GM12878 (cell line): Measurements from ENCODE around the gene DNAJC13. TPM values are rescaled to one million over a fixed set of nuclear protein-coding genes. Genes with fewer than 3 reads are reported as not detected.

Experiments
- ATAC-seq: fragments of 200-7000 bp; cut with Tn5 transposase; 3 replicates; pipeline ENCODE4 v1.9.1; 2020; ENCODE audit warnings: mild to moderate bottlenecking, moderate library complexity
- BruUV-seq: library from RNA; stranded (reverse); fragments of 400-500 nt; replicated peaks from 2 replicates; lab custom pipeline; 2021; lab: Mats Ljungman, UMichigan
- CTCF ChIA-PET: fragments of 300-600 bp; sonication (Branson Sonifier 250); formaldehyde crosslinking; extraction: SDS; loops from one replicate; lab custom pipeline; 2021; ENCODE audit warnings: inconsistent platforms; lab: Yijun Ruan, JAX
- POLR2A ChIA-PET: fragments of 350-600 bp; formaldehyde crosslinking; extraction: SDS; loops from one replicate; lab custom pipeline; 2021; ENCODE audit warnings: inconsistent platforms; lab: Charles Lee
- RAD21 ChIA-PET: fragments of 300-600 bp; sonication (Branson Sonifier 250); formaldehyde crosslinking; loops from one replicate; lab custom pipeline; 2023; ENCODE audit warnings: antibody characterized with exemption; ENCODE audit not compliant: unreplicated experiment; lab: Charles Lee
- SMC1A ChIA-PET: fragments of 300-600 bp; sonication (Branson Sonifier 250); formaldehyde crosslinking; loops from one replicate; lab custom pipeline; 2023; ENCODE audit not compliant: unreplicated experiment, uncharacterized antibody; lab: Charles Lee
- DNase-seq: peaks from one replicate; pipeline ENCODE4 v3.0.0-alpha.2; 2011; ENCODE audit warnings: low read depth, low spot score
- FAIRE-seq: peaks from 3 replicates; lab custom pipeline; 2011; peaks lifted over from hg19 to GRCh38; lab: Jason Lieb, UNC
- H2AFZ ChIP-seq: 2 replicates; pipeline ENCODE4 v1.6.0; 2011; ENCODE audit warnings: low read depth, low read length, control low read depth; ENCODE audit not compliant: control insufficient read depth
- H3K27ac ChIP-seq: 2 replicates; pipeline ENCODE4 v1.5.1; 2011; ENCODE audit warnings: control low read depth; ENCODE audit not compliant: control insufficient read depth, insufficient read depth
- H3K27me3 ChIP-seq, 2 experiments: replicated peaks in 1 of 2; 2 replicates each; pipeline versions ENCODE4 v1.6.0 to v1.6.1; 2011; ENCODE audit warnings: low read length in 1 of 2; ENCODE audit not compliant: control insufficient read depth in 2 of 2, insufficient read depth in 2 of 2
- H3K36me3 ChIP-seq, 2 experiments: 2 replicates each; pipeline ENCODE4 v1.5.1; 2011; ENCODE audit warnings: low read length in 1 of 2; ENCODE audit not compliant: control insufficient read depth in 2 of 2, insufficient read depth in 2 of 2
- H3K4me1 ChIP-seq: 2 replicates; pipeline ENCODE4 v1.6.1; 2011; ENCODE audit warnings: mild to moderate bottlenecking, low read length, moderate library complexity, mixed read lengths; ENCODE audit not compliant: control insufficient read depth, insufficient read depth
- H3K4me2 ChIP-seq: 2 replicates; pipeline ENCODE4 v1.6.0; 2011; ENCODE audit warnings: control low read depth; ENCODE audit not compliant: control insufficient read depth, insufficient read depth
- H3K4me3 ChIP-seq: fragments of 200-600 bp; sonication (generic); 2 replicates; pipeline ENCODE4 v1.5.1; 2016
- H3K79me2 ChIP-seq: 2 replicates; pipeline ENCODE4 v1.6.0; 2011; ENCODE audit warnings: low read length; ENCODE audit not compliant: control insufficient read depth, insufficient read depth
- H3K9ac ChIP-seq: 2 replicates; pipeline ENCODE4 v1.8.0; 2011; ENCODE audit warnings: low read length, control low read depth, mixed read lengths; ENCODE audit not compliant: control insufficient read depth, insufficient read depth
- H3K9me3 ChIP-seq: replicated peaks from 3 replicates; pipeline ENCODE4 v1.5.1; 2011; ENCODE audit warnings: mild to moderate bottlenecking, low read length; ENCODE audit not compliant: control insufficient read depth, insufficient read depth
- H4K20me1 ChIP-seq: 2 replicates; pipeline ENCODE4 v1.6.0; 2011; ENCODE audit not compliant: control insufficient read depth, insufficient read depth
- GABPA ChIP-seq: IDR thresholded peaks from 2 replicates; pipeline ENCODE4 v1.6.1; 2014; ENCODE audit warnings: antibody characterized with exemption, low read depth, mild to moderate bottlenecking, inconsistent platforms
- HCFC1 ChIP-seq: fragments of 150-350 bp; IDR thresholded peaks from 2 replicates; pipeline ENCODE4 v1.6.1; 2014; ENCODE audit warnings: low read length
- WGBS: methylation state at CpG from one replicate; pipeline ENCODE4 v1.1.6; 2016; ENCODE audit warnings: low lambda C conversion rate; ENCODE audit not compliant: insufficient replicate concordance, insufficient coverage; ENCODE audit errors: missing lambda C conversion rate; 5-methylcytosine and 5-hydroxymethylcytosine counted together
- in situ Hi-C: fragments of 300-500 bp; cut with MboI; formaldehyde crosslinking; loops from 9 replicates; pipeline ENCODE4 v1.14.3; 2018; ENCODE audit warnings: mixed read lengths
- intact Hi-C: fragments of 100-400 bp; cut with micrococcal nuclease; formaldehyde crosslinking; loops from one replicate; pipeline ENCODE4 v1.14.2; 2022; ENCODE audit not compliant: unreplicated experiment
- polyA plus RNA-seq, 11 experiments: library from polyadenylated mRNA; depleted of rRNA in 4 of 11; unstranded in 6 of 11; stranded (reverse) in 5 of 11; fragments of >200 nt; fragmentation: Nextera tagmentation in 4 of 11; fragmentation: Illumina TruSeq in 1 of 11; extraction: Ambion mirVana in 4 of 11; extraction: Trizol in 1 of 11; gene quantifications; 1 replicate in 1 of 11; 2 replicates in 10 of 11; pipeline versions ENCODE4 v1.2.1 to v1.2.3, GENCODE V29; 2011 to 2016; ENCODE audit warnings: inconsistent platforms in 2 of 11, missing spikeins in 2 of 11, low read depth in 1 of 11
- total RNA-seq, 4 experiments: library from RNA; depleted of rRNA in 3 of 4; stranded (reverse); fragments of >200 nt in 3 of 4; fragmentation: Illumina TruSeq in 1 of 4; extraction: Trizol in 1 of 4; gene quantifications; 2 replicates each; pipeline versions ENCODE4 v1.2.1 to v1.2.3, GENCODE V29; 2013 to 2021
- TF ChIP-seq, protein P1 (sequence below): IDR thresholded peaks from 2 replicates; pipeline ENCODE4 v1.6.1; 2012; ENCODE audit warnings: improper control_type of control experiment, low read depth, low read length; ENCODE audit not compliant: insufficient replicate concordance

DNAJC13 gene
- total and polyA plus RNA-seq, 10 of the 15 experiments (the other 5 are each of a cell fraction or from before 2014, with no cell fraction given) = 8.3 to 33.9 (median 17.0) TPM

DNA sequence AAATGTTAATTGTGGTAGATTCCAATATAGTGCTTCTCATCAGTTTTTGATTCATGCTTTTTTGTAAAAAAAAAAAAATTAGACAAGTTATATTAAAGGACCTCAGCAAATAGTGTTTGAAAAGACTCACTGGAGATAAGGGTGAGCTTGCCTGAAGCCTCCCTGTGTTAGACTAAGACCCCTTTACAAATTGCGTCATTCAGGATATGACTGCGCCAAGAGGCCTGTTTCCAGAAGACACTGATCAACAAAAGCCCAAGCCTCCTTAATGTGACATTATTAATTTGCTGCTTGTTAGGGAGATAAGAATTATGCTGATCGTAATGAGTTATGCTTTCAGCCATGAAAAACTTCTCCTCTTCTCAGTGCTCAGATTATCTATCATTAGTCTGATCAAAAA, 13.0 kb upstream of the DNAJC13 start:
- peaks cover 5% of the 10 kb centered on the region; the same call in 1 of the 2 replicates for H3K4me1 ChIP-seq
- H4K20me1 ChIP-seq = no peaks in the 10 kb centered on the region
- BruUV-seq = no TSS peak
- H3K9me3 ChIP-seq = no peaks in the 10 kb centered on the region
- no peaks in the 10 kb centered on the region; a peak in 1 of 4 replicates for H3K27me3 ChIP-seq
- no peaks in the 10 kb centered on the region for H3K79me2 ChIP-seq
- POLR2A ChIA-PET = interaction anchor here (0.7 kb wide), 1 partner anchor 219 kb away, joined by 3 read pairs; no protein-coding TSS in a partner anchor
- DNase-seq = no peak
- no peak overlapping the region for H3K4me3 ChIP-seq
- TF ChIP-seq, protein P1, sequence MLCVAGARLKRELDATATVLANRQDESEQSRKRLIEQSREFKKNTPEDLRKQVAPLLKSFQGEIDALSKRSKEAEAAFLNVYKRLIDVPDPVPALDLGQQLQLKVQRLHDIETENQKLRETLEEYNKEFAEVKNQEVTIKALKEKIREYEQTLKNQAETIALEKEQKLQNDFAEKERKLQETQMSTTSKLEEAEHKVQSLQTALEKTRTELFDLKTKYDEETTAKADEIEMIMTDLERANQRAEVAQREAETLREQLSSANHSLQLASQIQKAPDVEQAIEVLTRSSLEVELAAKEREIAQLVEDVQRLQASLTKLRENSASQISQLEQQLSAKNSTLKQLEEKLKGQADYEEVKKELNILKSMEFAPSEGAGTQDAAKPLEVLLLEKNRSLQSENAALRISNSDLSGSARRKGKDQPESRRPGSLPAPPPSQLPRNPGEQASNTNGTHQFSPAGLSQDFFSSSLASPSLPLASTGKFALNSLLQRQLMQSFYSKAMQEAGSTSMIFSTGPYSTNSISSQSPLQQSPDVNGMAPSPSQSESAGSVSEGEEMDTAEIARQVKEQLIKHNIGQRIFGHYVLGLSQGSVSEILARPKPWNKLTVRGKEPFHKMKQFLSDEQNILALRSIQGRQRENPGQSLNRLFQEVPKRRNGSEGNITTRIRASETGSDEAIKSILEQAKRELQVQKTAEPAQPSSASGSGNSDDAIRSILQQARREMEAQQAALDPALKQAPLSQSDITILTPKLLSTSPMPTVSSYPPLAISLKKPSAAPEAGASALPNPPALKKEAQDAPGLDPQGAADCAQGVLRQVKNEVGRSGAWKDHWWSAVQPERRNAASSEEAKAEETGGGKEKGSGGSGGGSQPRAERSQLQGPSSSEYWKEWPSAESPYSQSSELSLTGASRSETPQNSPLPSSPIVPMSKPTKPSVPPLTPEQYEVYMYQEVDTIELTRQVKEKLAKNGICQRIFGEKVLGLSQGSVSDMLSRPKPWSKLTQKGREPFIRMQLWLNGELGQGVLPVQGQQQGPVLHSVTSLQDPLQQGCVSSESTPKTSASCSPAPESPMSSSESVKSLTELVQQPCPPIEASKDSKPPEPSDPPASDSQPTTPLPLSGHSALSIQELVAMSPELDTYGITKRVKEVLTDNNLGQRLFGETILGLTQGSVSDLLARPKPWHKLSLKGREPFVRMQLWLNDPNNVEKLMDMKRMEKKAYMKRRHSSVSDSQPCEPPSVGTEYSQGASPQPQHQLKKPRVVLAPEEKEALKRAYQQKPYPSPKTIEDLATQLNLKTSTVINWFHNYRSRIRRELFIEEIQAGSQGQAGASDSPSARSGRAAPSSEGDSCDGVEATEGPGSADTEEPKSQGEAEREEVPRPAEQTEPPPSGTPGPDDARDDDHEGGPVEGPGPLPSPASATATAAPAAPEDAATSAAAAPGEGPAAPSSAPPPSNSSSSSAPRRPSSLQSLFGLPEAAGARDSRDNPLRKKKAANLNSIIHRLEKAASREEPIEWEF = no peak
- TF ChIP-seq HCFC1 (no peak), GABPA (no peak)
- TF ChIP-seq, all 136 proteins: peak for 0
- intact Hi-C loops (no loop called here), in situ Hi-C loops (loop anchor here (5.0 kb wide), 2 partner anchors 57 to 147 kb away; no protein-coding TSS in a partner anchor)
- ChIA-PET SMC1A (interaction anchor here (0.6 to 1.4 kb wide), 3 partner anchors 31 to 80 kb away, joined by 3 read pairs; no protein-coding TSS in a partner anchor), RAD21 (no interaction called here), CTCF (interaction anchor here (1.0 kb wide), 1 partner anchor 238 kb away, joined by 3 read pairs; no protein-coding TSS in a partner anchor)
- FAIRE-seq = no peak
- 96% methylated on average over 3 of the region's 3 CpGs for WGBS
- no peak overlapping the region for H2AFZ ChIP-seq
- H3K27ac ChIP-seq = no peak overlapping the region
- no peak for ATAC-seq
- no peak overlapping the region for H3K4me2 ChIP-seq
- H3K9ac ChIP-seq = no peak overlapping the region
- no peaks in the 10 kb centered on the region for H3K36me3 ChIP-seq
